ENCODE results near the gene PHOX2A.

PHOX2A gene

GRCh38 chr11:72249961-72250360, 6.0 kb upstream of the PHOX2A start:
- no peak for DNase-seq (ENCODE audit: low read depth)

- DNase-seq (ENCODE audit: low read depth) = no peak
Measured at GRCh38 chr11:72247584-72247983, 3.6 kb upstream of the PHOX2A start.

DNA sequence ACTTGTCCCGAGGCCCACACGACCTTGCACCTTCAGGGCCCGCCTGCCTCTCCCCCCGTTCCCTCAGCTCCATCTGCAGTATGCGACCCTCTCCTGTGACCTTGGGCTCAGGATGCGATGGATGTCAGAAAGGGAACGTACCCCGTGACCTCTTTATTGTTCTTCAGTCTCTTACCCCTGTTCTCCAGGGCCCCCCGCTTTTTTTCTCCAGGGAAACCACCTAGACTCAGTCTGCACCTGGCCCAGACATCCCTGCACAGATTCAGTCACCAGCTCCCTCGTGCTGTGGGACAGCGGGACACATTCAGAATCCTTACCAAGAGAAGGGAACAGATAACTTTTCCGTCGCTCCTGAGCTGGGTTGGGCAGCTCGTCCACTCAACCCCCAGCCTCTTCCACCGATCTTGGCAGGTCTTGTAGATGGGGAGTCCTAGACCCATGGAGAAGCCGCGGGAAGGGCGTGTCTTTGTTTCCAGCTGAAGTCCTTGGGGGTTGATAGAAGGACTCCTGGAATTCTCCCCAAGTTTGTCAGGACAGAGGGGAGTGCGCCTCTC, 1.4 kb upstream of the PHOX2A start:
- no peak for DNase-seq (ENCODE audit: low read depth)

DNA sequence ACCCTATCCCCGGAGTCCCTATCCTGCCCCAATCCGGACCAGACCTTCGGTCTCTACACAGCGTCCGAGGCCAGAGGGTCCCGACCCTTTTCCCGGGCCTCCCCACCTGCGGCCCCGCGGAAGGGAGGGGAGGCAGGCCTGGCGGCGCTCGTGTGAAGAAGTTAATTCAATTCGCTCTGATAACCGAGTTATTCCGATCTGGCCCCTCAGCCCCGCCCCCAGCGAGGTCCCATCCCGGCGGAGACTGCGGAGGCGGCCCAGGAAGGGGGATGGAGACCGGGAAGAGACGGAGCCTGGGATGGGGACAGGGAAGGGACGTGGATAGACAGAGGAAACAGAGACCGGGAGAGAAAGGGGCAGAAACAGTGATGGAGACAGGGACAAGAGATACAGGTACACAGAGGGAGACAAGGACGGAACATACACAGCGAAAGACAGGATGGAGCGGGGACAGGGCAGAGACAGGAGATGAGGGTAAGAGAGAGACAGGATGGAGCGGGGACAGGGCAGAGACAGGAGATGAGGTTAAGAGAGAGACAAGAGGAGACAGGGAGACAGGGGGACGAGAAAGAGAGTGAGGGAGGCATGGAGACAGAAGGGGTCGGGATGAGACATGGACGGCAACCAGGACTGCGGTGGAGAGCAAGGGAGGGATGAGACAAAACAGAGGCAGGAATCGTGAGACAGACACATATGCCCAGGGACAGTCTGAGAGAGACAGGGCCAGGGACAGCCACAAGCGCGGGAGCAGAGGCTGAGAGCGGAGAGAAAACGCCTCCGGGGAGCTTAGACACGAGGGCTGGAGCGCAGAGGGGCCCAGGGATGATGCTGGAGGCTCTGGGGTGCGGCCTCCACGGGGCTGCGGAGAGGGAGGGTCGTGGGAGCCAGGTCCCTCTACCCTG, 636 bp upstream of the PHOX2A start:
- DNase-seq (ENCODE audit: low read depth) = no peak

- DNase-seq (ENCODE audit: low read depth) = no peak
Measured at GRCh38 chr11:72243173-72244059, 560 bp downstream of the PHOX2A start.

DNA sequence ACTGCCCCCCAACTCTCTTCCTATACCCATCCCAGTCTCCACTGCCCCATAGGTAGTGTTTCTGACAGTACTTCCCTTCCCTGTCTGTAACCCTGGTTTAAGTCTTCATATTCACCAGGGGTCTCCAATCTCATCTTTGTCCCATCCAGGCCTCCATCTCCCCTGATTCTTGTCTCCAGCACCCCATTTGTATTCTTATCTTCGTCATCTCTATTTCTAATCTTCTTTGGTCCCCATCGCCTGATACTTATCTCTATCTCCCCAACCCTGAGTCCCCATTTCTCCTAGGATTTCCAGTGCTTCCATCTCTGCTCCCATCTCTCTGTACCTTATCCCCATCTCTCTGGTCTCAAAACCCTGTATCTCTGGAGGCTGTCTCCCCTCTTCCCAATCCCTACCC, 1.8 kb downstream of the PHOX2A start:
- no peak for DNase-seq (ENCODE audit: low read depth)

- DNase-seq (ENCODE audit: low read depth) = no peak
Measured at GRCh38 chr11:72241291-72241781, 2.6 kb downstream of the PHOX2A start.

DNA sequence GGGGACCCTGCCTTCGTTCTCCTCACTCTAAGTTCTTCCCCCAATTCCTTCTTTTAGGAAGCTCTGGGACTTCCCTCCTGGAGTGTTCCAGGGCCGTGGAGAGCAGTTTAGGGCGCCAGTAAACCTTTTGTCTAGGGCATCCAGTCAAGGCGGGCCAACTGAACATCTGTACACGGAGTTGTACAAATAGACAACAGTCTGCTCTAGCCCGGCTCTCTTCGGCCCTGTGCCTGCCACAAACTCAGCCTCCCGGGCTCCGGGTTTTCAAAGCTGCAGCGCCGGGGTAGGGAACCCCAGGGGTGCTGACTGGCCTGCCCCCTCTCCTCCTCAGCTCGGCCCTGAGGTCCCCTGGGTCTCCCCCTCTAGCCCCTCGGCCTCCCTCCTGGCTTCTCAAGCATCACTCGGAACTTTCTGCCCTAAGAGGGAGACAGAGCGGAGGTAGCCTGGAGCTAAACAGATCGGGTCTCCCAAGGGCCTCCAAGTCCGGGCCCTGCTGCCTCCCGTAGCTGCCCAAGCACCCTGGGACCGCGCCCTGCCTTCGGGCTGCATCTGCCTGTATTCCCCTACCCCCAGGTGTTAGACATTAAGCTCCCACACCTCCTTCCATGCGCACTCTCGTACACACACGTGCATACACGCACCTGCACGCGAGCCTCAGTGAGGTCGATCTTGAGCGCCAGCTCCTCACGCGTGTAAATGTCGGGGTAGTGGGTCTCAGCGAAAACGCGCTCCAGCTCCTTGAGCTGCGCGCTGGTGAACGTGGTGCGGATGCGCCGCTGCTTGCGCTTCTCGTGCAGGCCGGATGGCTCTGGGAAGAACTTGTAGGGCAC, 3.3 kb downstream of the PHOX2A start:
- DNase-seq (ENCODE audit: low read depth) = no peak

DNA sequence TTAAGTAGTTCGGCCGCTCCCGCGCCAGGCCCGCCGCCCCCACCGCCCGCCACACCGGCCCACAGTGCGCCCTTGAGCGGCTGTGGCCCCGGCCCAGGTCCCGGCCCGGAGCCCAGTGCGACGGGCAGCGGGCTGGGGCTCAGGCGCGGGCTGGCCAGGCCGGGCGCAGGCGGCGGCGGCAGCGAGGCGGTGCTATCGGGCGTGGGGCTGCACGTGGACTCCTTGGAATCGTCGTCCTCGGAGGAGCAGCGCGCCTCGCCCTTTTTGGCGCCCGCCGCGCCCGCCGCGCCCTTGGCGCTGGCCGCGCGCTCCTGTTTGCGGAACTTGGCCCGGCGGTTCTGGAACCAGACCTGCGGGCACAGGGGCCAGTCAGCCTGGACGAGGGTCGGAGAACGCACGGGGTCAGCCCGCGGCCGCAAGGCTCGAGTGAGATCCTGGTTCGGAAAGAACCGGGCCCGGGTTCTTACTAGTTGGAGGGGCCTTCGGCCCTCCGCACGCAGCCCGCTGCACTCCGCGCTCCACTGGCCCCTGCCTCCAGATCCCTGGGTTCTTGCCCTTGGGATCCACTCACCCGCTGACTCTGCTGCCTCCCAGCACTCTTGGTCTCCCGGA, 4.0 kb downstream of the PHOX2A start:
- DNase-seq (ENCODE audit: low read depth) = no peak

DNA sequence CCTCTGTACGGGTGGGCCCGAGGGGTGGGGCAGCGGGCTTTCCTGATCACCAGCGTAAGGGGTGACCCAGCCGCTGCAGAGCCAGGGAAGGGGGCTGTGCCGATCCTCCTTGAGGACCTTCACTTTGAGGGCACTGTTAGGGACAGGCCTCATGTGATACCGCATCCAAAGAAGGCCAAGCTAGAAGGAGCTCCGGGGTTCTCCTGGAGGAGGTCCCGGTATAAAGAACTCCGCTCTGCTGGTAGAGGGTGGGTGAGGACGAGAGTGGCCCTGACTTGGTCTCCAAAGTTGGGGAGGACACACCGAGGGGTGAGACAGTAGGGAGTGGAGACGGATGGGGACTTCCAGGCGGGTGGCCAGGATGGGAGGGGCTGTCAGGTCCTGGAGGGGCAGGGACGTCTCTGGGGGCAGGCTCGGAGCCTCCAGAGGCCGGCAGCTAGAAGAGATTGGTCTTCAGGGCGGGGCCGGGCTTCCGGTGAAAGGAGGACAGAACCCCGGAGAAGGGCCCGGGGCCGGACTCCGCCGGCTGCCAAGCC, 4.6 kb downstream of the PHOX2A start:
- no peak for DNase-seq (ENCODE audit: low read depth)

GRCh38 chr11:72238492-72239312, 5.3 kb downstream of the PHOX2A start:
- DNase-seq (ENCODE audit: low read depth) = no peak

DNA sequence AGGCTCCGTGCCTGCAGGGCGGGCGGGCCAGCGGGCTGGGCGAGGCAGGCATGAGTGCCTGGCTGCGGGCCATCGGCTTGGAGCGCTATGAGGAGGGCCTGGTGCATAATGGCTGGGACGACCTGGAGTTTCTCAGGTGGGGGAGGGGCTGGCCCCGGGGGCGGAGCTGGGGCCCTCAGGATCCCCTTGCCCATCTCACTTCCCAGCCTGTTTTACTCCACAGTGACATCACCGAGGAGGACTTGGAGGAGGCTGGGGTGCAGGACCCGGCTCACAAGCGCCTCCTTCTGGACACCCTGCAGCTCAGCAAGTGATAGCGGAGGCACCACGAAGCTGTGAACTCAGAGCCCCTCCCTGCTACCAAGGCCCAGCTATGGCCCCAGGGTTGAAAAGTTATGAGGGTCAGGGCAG, 5.9 kb downstream of the PHOX2A start:
- peak; percentile 54 for DNase-seq (ENCODE audit: low read depth)

DNA sequence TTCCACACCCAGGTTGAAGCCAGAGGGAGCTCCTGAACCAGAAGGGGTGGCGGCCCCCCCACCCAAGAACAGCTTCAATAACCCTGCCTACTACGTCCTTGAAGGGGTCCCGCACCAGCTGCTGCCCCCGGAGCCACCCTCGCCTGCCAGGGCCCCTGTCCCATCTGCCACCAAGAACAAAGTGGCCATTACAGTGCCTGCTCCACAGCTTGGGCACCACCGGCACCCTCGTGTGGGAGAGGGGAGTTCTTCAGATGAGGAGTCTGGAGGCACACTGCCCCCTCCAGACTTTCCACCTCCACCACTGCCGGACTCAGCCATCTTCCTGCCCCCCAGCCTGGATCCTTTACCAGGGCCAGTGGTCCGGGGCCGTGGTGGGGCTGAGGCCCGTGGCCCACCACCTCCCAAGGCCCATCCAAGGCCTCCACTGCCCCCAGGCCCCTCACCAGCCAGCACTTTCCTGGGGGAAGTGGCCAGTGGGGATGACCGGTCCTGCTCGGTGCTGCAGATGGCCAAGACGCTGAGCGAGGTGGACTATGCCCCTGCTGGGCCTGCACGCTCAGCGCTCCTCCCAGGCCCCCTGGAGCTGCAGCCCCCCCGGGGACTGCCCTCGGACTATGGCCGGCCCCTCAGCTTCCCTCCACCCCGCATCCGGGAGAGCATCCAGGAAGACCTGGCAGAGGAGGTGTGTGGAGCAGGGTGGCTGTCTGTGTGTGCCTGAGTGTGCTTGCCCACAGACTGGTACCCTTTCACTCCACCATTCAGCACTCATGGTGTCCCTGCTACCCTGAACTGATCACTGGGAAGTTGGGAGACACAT, 6.7 kb downstream of the PHOX2A start:
- no peak for DNase-seq (ENCODE audit: low read depth)

DNA sequence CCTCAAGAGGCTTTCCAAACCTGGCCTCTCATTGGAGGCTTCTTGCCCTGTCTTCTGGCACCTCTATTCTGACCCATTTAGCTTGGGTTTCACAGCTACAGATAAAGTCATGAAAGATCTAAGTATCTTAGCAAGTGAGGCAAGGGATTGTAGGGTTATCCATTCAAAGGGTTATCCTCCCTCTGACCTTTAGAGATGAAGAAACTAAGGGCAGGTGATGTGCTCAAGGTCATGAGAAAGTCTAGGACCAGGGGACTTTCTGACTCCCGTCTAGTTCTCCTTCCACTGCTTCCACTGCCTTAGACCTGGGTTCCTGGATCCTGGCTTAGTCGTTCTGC, 7.2 kb downstream of the PHOX2A start:
- no peak for DNase-seq (ENCODE audit: low read depth)

DNA sequence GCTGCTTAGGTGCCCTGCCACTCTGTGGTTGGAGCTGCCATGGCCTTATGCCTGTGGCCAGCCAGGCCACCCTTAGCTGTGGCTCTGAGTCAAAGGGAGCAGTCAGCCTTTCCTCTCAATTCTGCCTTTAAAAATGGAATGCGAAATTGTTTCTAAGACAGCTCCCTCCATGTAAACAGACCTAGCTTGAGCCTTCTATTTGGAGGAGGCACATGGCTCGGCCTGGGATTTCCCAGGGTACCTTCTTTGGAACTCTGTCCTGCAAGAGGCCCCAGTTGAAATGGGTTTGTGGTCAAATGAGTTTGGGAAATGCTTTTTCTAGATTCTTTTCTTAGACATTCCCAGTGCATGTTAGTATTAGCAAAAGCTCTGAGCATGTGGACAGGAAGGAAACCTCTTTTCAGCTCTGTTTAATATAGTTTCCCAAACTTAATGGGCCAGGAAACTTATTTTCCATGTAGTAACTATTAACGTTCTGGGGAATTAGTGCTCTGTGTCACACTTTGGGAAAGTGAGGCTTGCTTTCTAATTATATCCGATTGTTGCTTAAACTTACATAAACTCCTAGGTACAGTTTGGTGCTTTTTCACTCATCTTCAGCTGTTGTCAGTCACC, 7.8 kb downstream of the PHOX2A start:
- no peak for DNase-seq (ENCODE audit: low read depth)

GRCh38 chr11:72235351-72236057, 8.5 kb downstream of the PHOX2A start:
- DNase-seq (ENCODE audit: low read depth) = no peak

DNA sequence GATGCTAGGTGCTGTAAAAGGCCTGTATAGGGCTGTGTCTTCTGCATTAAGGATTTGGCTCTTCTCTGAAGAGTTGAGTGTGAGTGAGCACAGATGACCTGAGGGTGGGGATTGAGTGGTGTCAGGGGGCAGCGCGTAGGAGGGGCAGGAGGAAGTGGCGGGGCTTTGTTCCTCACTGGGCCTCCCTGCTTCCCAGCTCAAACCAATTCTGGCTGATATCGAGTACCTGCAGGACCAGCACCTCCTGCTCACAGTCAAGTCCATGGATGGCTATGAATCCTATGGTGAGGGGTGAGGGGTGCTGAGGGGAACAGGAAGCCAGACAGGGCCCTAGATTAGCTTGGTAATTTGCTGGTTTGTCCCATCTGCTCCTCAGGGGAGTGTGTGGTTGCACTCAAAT, 9.1 kb downstream of the PHOX2A start:
- no peak for DNase-seq (ENCODE audit: low read depth)

GRCh38 chr11:72234514-72234830, 9.5 kb downstream of the PHOX2A start:
- no peak for DNase-seq (ENCODE audit: low read depth)

Data from activated T-cell treated with anti-CD3 and anti-CD28 coated beads for 48 hours (primary cell).